ENCODE measurements around the gene TMEM236.

Gene TMEM236

DNA sequence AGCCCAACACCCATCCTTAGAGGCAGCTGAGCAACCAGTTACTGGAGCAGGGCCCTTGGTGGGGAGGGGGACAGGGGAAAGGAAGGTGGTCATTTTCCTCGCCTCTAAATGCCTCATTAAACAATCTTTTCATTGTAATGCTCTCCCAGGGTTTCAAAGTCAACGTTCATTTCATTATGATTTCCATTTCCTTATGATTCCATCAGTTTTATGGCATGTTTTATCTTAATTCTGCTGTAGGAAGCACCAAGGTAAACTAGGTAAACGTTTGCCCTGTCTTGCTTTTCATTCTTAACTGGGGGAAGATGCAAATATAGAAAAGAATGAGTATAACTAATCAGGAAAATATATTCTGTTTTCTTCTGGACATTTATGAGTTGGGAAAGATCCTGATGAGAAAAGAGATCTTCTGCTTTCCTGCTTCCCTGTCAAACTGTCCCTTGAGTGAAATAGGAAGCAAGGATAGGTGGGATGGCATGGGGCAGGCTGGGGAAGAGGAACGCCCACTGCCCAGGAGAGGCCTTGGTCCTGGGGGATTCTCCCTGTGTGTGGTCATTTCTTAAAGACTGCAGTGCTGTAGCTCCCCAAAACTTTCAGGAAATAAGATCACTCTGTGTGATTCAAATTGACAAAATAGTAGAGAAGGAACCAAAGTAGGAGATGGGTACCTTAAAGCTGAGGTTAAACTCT, 20.5 kb upstream of the TMEM236 start:
- no peak for DNase-seq (ENCODE audit: low read depth)
- H3K4me3 ChIP-seq (ENCODE audit: low read length) = no peak overlapping the region
- TF ChIP-seq, protein P1, sequence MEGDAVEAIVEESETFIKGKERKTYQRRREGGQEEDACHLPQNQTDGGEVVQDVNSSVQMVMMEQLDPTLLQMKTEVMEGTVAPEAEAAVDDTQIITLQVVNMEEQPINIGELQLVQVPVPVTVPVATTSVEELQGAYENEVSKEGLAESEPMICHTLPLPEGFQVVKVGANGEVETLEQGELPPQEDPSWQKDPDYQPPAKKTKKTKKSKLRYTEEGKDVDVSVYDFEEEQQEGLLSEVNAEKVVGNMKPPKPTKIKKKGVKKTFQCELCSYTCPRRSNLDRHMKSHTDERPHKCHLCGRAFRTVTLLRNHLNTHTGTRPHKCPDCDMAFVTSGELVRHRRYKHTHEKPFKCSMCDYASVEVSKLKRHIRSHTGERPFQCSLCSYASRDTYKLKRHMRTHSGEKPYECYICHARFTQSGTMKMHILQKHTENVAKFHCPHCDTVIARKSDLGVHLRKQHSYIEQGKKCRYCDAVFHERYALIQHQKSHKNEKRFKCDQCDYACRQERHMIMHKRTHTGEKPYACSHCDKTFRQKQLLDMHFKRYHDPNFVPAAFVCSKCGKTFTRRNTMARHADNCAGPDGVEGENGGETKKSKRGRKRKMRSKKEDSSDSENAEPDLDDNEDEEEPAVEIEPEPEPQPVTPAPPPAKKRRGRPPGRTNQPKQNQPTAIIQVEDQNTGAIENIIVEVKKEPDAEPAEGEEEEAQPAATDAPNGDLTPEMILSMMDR (IDR thresholded peaks at IDR 0.05; ENCODE audit: insufficient read depth, low read depth, low read length, missing control alignments) = no peak

DNA sequence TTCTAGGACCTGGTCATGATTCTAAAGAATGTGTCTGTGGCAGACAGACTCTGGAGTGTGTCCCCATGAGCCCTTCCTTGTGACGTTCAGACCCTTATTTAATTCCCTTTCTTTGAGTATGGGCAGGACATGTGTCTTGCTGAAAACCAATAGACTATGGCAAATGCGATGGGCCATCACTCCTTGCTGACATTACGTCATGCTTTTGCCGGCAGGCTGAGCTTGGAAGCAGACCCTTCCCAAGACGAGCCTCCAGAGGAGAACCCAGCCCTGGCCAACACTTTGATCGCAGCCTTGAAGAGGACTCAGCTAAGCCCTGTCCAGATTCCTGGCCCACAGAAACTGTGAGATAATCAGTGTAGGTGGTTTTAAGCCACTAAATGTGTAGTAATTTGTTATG, 18.4 kb upstream of the TMEM236 start:
- no peak overlapping the region for H3K4me3 ChIP-seq (ENCODE audit: low read length)
- TF ChIP-seq, protein P1 (IDR thresholded peaks at IDR 0.05; ENCODE audit: insufficient read depth, low read depth, low read length, missing control alignments) = no peak
- DNase-seq (ENCODE audit: low read depth) = no peak

DNA sequence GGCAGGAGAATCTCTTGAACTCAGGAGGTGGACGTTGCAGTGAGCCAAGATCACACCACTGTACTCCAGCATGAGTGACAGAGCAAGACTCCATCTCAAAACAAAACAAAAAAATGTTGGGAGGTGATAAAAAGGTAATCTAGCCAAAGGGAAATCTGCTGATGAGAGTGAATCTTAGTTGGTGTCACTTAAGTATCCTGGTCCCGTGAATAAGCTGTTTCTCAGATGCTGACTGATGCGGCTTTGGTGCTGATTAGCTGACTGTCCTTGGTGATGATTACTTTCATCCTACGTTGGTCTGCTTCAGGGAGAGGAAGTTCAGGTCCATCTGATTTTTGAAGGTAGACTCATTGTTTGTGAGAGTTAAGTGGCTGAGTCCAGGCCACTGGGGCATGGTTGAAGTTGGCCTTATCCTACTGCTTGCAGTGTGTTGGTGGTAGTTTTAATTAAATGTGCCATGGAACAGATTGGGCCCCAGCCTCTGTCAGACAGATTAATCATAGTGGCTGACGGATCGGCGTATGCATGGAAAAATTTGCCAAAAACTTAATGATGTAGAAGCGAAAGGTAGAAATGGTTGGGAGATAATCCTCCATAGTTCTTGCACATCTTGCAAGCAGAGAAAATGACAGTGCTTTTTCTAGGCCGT, 17.4 kb upstream of the TMEM236 start:
- TF ChIP-seq, protein P1 (IDR thresholded peaks at IDR 0.05; ENCODE audit: insufficient read depth, low read depth, low read length, missing control alignments) = no peak
- DNase-seq (ENCODE audit: low read depth) = no peak
- no peak overlapping the region for H3K4me3 ChIP-seq (ENCODE audit: low read length)

DNA sequence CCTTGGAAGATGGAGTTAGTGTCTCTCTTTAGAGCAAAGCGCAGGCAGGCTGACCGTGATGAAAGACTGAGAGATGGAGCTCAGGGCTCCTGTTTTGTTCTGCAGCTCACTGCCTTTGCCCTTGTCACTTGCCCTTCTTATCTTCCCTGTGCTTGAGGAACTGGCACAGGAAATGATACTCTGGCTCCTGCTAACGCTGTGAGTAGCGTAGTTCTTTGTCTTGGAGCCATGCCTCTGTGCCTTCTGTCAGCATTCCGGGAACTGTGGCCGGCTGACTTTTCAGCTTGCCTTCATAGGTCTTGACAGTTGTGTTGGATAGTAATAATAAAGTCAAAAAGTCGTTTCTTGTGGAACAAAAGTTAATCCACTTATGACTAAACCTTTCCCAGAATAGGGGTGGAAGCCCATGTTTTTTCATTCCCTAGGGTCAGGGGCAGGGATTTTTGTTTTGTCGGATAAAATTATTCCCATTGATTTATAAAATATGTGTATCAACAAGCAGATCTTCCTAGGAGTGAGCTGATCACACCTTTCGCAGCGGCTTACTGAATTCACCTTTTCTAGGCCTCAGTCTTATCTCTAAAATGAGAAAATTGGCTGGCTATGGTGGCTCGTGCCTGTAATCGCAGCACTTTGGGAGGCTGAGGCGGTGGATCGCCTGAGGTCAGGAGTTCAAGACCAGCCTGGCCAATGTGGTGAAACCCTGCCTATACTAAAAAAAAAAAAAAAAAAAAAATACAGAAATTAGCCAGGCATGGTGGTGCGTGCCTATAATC, 16.6 kb upstream of the TMEM236 start:
- DNase-seq (ENCODE audit: low read depth) = no peak
- TF ChIP-seq, protein P1 (IDR thresholded peaks at IDR 0.05; ENCODE audit: insufficient read depth, low read depth, low read length, missing control alignments) = no peak
- H3K4me3 ChIP-seq (ENCODE audit: low read length) = no peak overlapping the region

DNA sequence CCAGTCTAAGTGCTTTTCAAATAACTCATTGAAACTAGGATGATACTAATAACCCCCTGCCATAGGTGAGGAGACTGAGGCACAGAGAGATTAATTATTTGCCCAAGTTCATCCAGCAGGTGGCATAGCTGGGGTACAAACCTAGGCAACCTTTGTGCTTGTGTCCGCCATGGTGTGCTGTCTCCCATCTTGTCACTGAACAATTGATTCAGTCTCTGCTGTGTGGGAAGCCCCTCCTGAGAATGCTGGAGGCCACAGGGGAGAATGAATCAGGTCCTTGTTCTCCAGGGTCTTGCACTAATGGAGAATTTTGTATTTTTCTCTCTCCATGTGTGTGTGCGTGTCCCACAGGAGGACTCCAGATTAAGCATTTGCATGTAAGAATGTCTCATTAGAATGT, 15.8 kb upstream of the TMEM236 start:
- H3K4me3 ChIP-seq (ENCODE audit: low read length) = no peak overlapping the region
- DNase-seq (ENCODE audit: low read depth) = no peak
- TF ChIP-seq, protein P1 (IDR thresholded peaks at IDR 0.05; ENCODE audit: insufficient read depth, low read depth, low read length, missing control alignments) = no peak

DNA sequence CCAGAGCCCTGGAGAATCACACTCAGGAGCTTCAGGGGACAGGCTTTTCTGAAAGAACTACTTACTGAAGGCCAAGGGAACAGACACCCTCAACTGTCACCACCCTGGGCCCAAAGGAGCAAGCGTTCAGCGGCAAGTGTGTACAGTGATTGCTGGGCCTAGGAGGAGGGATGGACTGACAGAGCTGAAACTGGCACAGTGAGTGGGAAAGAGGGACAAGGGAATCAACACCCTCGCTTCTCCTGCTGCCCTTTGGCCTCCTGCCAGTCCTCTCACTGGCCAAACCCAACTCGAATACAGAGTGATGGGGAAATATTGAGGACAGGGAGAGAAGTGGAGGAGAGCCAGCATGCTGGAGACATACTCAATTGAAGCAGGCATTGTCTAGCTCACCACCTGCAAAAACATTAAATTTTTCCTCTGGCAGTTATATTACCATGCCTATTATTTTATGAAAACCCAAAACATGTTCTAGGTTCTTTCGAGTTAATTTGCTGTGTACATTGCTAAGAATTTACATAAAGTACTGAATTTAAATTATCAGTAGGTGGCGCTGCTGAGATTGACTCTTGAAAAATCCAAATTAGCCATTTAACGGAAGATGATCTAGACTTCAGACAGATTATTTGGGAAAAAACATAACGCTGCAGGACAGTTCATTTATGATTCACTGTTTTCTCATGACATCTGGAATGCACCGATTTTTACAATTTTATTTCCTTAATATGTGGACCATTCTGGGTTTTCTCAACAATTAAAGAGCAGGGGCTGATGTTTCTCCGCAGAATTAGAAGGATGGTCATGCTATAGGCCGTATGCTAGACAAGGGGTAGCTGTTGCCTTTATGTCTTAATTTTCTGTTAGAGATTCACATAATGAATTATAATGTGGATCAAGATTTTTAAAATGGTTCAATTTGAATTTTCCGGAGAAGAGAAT, 14.7 kb upstream of the TMEM236 start:
- DNase-seq (ENCODE audit: low read depth) = peak; percentile 49
- TF ChIP-seq, protein P1 (IDR thresholded peaks at IDR 0.05; ENCODE audit: insufficient read depth, low read depth, low read length, missing control alignments) = peak; percentile 53
- H3K4me3 ChIP-seq (ENCODE audit: low read length) = no peak overlapping the region

Data from epithelial cell of esophagus (primary cell).